Measurements from ENCODE around the gene BORCS8.

BORCS8 gene

GRCh38 chr19:19213426-19214158 is 21.6 kb upstream of the BORCS8 start:
- no peak for DNase-seq

GRCh38 chr19:19212916-19213315 is 21.0 kb upstream of the BORCS8 start:
- DNase-seq, result no peak

- no peak for DNase-seq
Observed at GRCh38 chr19:19211499-19212420, 19.8 kb upstream of the BORCS8 start, which contains the start of gene NCAN. Gene NCAN, plus strand, starts transcription at chr19:19211958. Its CDS starts 4,996 bp downstream, at chr19:19216954.

- DNase-seq, result no peak
Observed at GRCh38 chr19:19209372-19209771, 17.4 kb upstream of the BORCS8 start.

- no peak for DNase-seq
Observed at GRCh38 chr19:19207637-19208572, 16.0 kb upstream of the BORCS8 start.

- DNase-seq, result no peak
Observed at GRCh38 chr19:19206938-19207337, 15.0 kb upstream of the BORCS8 start.

- DNase-seq, result no peak
Observed at GRCh38 chr19:19205416-19206410, 13.8 kb upstream of the BORCS8 start.

GRCh38 chr19:19204181-19204580 is 12.2 kb upstream of the BORCS8 start:
- DNase-seq, result no peak

GRCh38 chr19:19203012-19203856 is 11.3 kb upstream of the BORCS8 start, which contains the start of gene NR2C2AP:
Gene NR2C2AP, minus strand, starts transcription at chr19:19203414. Its CDS starts 354 bp downstream, at chr19:19203060.
- DNase-seq, result peak; percentile 75 to 93 (median 88)

- no peak for DNase-seq
Observed at GRCh38 chr19:19202707-19203011, 10.7 kb upstream of the BORCS8 start.

- DNase-seq, result no peak
Observed at GRCh38 chr19:19201697-19202630, 10.0 kb upstream of the BORCS8 start.

- DNase-seq, result no peak
Observed at GRCh38 chr19:19193926-19194325, 2.0 kb upstream of the BORCS8 start.

- DNase-seq, result peak in 1 of 6 experiments; percentile 58
Observed at GRCh38 chr19:19192910-19193423, 1.0 kb upstream of the BORCS8 start.

GRCh38 chr19:19191768-19192077 is 229 bp downstream of the BORCS8 start:
- no peak for DNase-seq

- no peak for DNase-seq
Observed at GRCh38 chr19:19186742-19187141, 5.2 kb downstream of the BORCS8 start.

- peak; percentile 13 to 67 (median 48) for DNase-seq
Observed at GRCh38 chr19:19185853-19186740, 5.9 kb downstream of the BORCS8 start.

- no peak for DNase-seq
Observed at GRCh38 chr19:19181488-19181998, 10.4 kb downstream of the BORCS8 start.
